ENCODE results near the gene CILP2. TPM values are rescaled to one million over a fixed set of nuclear protein-coding genes. Genes with fewer than 3 reads are reported as not detected.
A peak's percentile ranks its signal among the peaks of the same experiment; 100 is the strongest.

The CILP2 gene
- total and polyA plus RNA-seq, 2 experiments from 2014 or later = 2.2 to 8.4 TPM

GRCh38 chr19:19530423-19530804, 7.7 kb upstream of the CILP2 start:
- no peak overlapping the region for H3K4me3 ChIP-seq
- H3K4me1 ChIP-seq (ENCODE audit: low read depth) = peaks cover 6% of the 10 kb centered on the region
- peaks cover 3% of the 10 kb centered on the region for H3K36me3 ChIP-seq
- H3K27ac ChIP-seq = no peak overlapping the region
- no peaks in the 10 kb centered on the region for H3K27me3 ChIP-seq
- DNase-seq (ENCODE audit: low read depth in 1 of 2, low spot score in 1 of 2) = peak in 1 of 2 donors; percentile 34
- TF ChIP-seq CTCF (IDR thresholded peaks at IDR 0.05; ENCODE audit: low read depth, low read length) = no peak
- H3K9me3 ChIP-seq (ENCODE audit: low read depth) = no peaks in the 10 kb centered on the region

- no peak overlapping the region for H3K27ac ChIP-seq
- no peak for TF ChIP-seq CTCF (IDR thresholded peaks at IDR 0.05; ENCODE audit: low read depth, low read length)
- no peak for DNase-seq (ENCODE audit: low read depth in 1 of 2, low spot score in 1 of 2)
Measured at GRCh38 chr19:19530889-19531288, 7.2 kb upstream of the CILP2 start.

GRCh38 chr19:19531951-19532805, 5.9 kb upstream of the CILP2 start:
- peak; percentile 73 to 87 for DNase-seq (ENCODE audit: low read depth in 1 of 2, low spot score in 1 of 2)

More at GRCh38 chr19:19530889-19531288, 7.2 kb upstream of the CILP2 start:
- H3K4me1 ChIP-seq (ENCODE audit: low read depth) = peaks cover 4% of the 10 kb centered on the region
- no peaks in the 10 kb centered on the region for H3K27me3 ChIP-seq
- no peak overlapping the region for H3K4me3 ChIP-seq
- no peaks in the 10 kb centered on the region for H3K9me3 ChIP-seq (ENCODE audit: low read depth)
- peaks cover 3% of the 10 kb centered on the region for H3K36me3 ChIP-seq

GRCh38 chr19:19532806-19533701, 5.0 kb upstream of the CILP2 start:
- H3K36me3 ChIP-seq = no peaks in the 10 kb centered on the region
- no peak for DNase-seq (ENCODE audit: low read depth in 1 of 2, low spot score in 1 of 2)
- H3K27ac ChIP-seq = no peak overlapping the region
- H3K9me3 ChIP-seq (ENCODE audit: low read depth) = no peaks in the 10 kb centered on the region
- no peak overlapping the region for H3K4me3 ChIP-seq
- H3K4me1 ChIP-seq (ENCODE audit: low read depth) = no peaks in the 10 kb centered on the region
- no peaks in the 10 kb centered on the region for H3K27me3 ChIP-seq
- no peak for TF ChIP-seq CTCF (IDR thresholded peaks at IDR 0.05; ENCODE audit: low read depth, low read length)

More at GRCh38 chr19:19531951-19532805, 5.9 kb upstream of the CILP2 start:
- H3K27me3 ChIP-seq = no peaks in the 10 kb centered on the region
- no peaks in the 10 kb centered on the region for H3K4me1 ChIP-seq (ENCODE audit: low read depth)
- no peak overlapping the region for H3K4me3 ChIP-seq
- peaks cover 3% of the 10 kb centered on the region for H3K36me3 ChIP-seq
- peak; percentile 96 for TF ChIP-seq CTCF (IDR thresholded peaks at IDR 0.05; ENCODE audit: low read depth, low read length)
- no peaks in the 10 kb centered on the region for H3K9me3 ChIP-seq (ENCODE audit: low read depth)
- H3K27ac ChIP-seq = no peak overlapping the region

- Histone ChIP-seq H3K36me3 (no peaks in the 10 kb centered on the region), H3K27me3 (peaks cover under 1% of the 10 kb centered on the region), H3K27ac (no peak overlapping the region), H3K4me1 (ENCODE audit: low read depth) (no peaks in the 10 kb centered on the region), H3K9me3 (ENCODE audit: low read depth) (no peaks in the 10 kb centered on the region), H3K4me3 (no peak overlapping the region)
- no peak for DNase-seq (ENCODE audit: low read depth in 1 of 2, low spot score in 1 of 2)
- no peak for TF ChIP-seq CTCF (IDR thresholded peaks at IDR 0.05; ENCODE audit: low read depth, low read length)
Measured at GRCh38 chr19:19533841-19534240, 4.2 kb upstream of the CILP2 start.

Measured in cardiac muscle cell (in vitro differentiated cells and primary cell).